Peyer's patch (tissue), 4 donors: ENCODE measurements around the gene TIMP2.

Experiments
- CTCF ChIP-seq, 6 experiments: fragments of 450-650 bp in 4 of 6; fragments of 200-600 bp in 2 of 6; sonication (generic) in 1 of 6; IDR thresholded peaks; one replicate each; pipeline ENCODE4 v1.5.1; 2017 to 2019; ENCODE audit warnings: antibody characterized with exemption in 6 of 6, mild to moderate bottlenecking in 3 of 6, moderate library complexity in 1 of 6
- POLR2A ChIP-seq, 2 donors: fragments of 450-650 bp; IDR thresholded peaks; one replicate each; pipeline ENCODE4 v1.5.1; 2017; ENCODE audit warnings: antibody characterized with exemption in 2 of 2, mild to moderate bottlenecking in 2 of 2, moderate library complexity in 2 of 2

DNA sequence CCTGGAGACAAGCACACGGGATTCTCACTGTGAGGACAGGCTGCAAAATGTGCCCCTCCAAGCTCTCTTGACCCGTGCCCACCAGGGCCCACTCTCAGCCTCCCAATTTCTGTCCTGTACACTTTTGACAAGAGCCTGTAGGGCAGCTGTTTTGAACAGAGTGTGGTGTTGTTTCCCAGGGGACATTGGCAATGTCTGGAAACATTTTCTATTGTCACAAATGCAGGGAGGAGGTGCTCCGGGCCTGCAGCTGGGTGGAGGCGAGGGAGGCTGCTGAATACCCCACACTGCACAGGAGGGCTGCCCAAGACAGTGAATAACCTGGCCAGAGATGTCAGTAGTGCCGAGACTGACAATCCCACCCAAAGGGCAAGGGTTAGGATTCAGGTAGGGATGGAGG is 32.7 kb downstream of the TIMP2 start:
- no peak for TF ChIP-seq CTCF (IDR thresholded peaks at IDR 0.05)
- TF ChIP-seq POLR2A (IDR thresholded peaks at IDR 0.05) = no peak
